Mesenchymal stem cell (in vitro differentiated cells and primary cell): ENCODE results near the gene MAFG.

Source experiments
- DNase-seq: peaks from one replicate; pipeline ENCODE4 v3.0.0-alpha.2; 2013
- H2AFZ ChIP-seq: one replicate; pipeline ENCODE4 v1.6.1; 2013; ENCODE audit warnings: low read depth, mild to moderate bottlenecking, control low read depth, inconsistent platforms, low read length, moderate library complexity
- H2AK5ac ChIP-seq: 2 replicates; pipeline ENCODE4 v1.6.1; 2013; ENCODE audit warnings: low read length, moderate library complexity, mild to moderate bottlenecking, inconsistent platforms; ENCODE audit not compliant: severe bottlenecking
- H2BK120ac ChIP-seq: one replicate; pipeline ENCODE4 v1.6.1; 2013; ENCODE audit warnings: low read depth, mild to moderate bottlenecking, inconsistent platforms, low read length, moderate library complexity
- H2BK12ac ChIP-seq, 2 experiments: one replicate each; pipeline ENCODE4 v1.6.1; 2013; ENCODE audit warnings: inconsistent platforms in 2 of 2, low read length in 2 of 2, mild to moderate bottlenecking in 2 of 2, moderate library complexity in 2 of 2, control low read depth in 1 of 2
- H2BK15ac ChIP-seq: one replicate; pipeline ENCODE4 v1.6.1; 2013; ENCODE audit warnings: mild to moderate bottlenecking, low read depth, inconsistent platforms; ENCODE audit not compliant: poor library complexity, severe bottlenecking
- H2BK5ac ChIP-seq: 2 replicates; pipeline ENCODE4 v1.6.1; 2013; ENCODE audit warnings: low read depth, mild to moderate bottlenecking, low read length, control low read depth, inconsistent platforms; ENCODE audit not compliant: poor library complexity, severe bottlenecking
- H3K14ac ChIP-seq, 2 experiments: one replicate each; pipeline ENCODE4 v1.6.1; 2013; ENCODE audit warnings: inconsistent platforms in 2 of 2, low read length in 2 of 2, control low read depth in 1 of 2, mild to moderate bottlenecking in 1 of 2, moderate library complexity in 1 of 2
- H3K18ac ChIP-seq, 2 experiments: one replicate each; pipeline ENCODE4 v1.6.1; 2013; ENCODE audit warnings: inconsistent platforms in 2 of 2, low read length in 2 of 2, control low read depth in 1 of 2, low read depth in 1 of 2, mild to moderate bottlenecking in 1 of 2
- H3K23ac ChIP-seq, 2 experiments: one replicate each; pipeline ENCODE4 v1.6.1; 2013; ENCODE audit warnings: inconsistent platforms in 2 of 2, low read length in 2 of 2, mild to moderate bottlenecking in 2 of 2, moderate library complexity in 2 of 2, control low read depth in 1 of 2
- H3K27ac ChIP-seq: 2 replicates; pipeline ENCODE4 v1.5.1; 2013; ENCODE audit warnings: mild to moderate bottlenecking, moderate library complexity, low read length, control low read depth, inconsistent platforms; ENCODE audit not compliant: poor library complexity, severe bottlenecking
- H3K27me3 ChIP-seq, 2 experiments: 2 replicates each; pipeline versions ENCODE4 v1.6.1 to v1.7.0; 2013; ENCODE audit warnings: low read length in 2 of 2, mild to moderate bottlenecking in 2 of 2, moderate library complexity in 2 of 2, control low read depth in 1 of 2, inconsistent platforms in 1 of 2; ENCODE audit not compliant: control insufficient read depth in 1 of 2, insufficient read depth in 1 of 2
- H3K36me3 ChIP-seq, 2 experiments: 2 replicates each; pipeline versions ENCODE4 v1.6.1 to v1.7.0; 2013; ENCODE audit warnings: low read length in 2 of 2, control low read depth in 1 of 2, inconsistent platforms in 1 of 2, low read depth in 1 of 2, mild to moderate bottlenecking in 1 of 2; ENCODE audit not compliant: insufficient read depth in 2 of 2, control insufficient read depth in 1 of 2
- H3K4ac ChIP-seq, 2 experiments: one replicate each; pipeline ENCODE4 v1.6.1; 2013; ENCODE audit warnings: inconsistent platforms in 2 of 2, low read length in 2 of 2, mild to moderate bottlenecking in 2 of 2, moderate library complexity in 2 of 2, control low read depth in 1 of 2, low read depth in 1 of 2
- H3K4me1 ChIP-seq: 2 replicates; pipeline ENCODE4 v1.6.1; 2013; ENCODE audit warnings: low read depth, low read length, control low read depth; ENCODE audit not compliant: control insufficient read depth, insufficient read depth
- H3K4me2 ChIP-seq: 2 replicates; pipeline ENCODE4 v1.6.1; 2013; ENCODE audit warnings: low read length, mild to moderate bottlenecking, inconsistent platforms; ENCODE audit not compliant: poor library complexity, severe bottlenecking
- H3K4me3 ChIP-seq, 2 experiments: 2 replicates each; pipeline versions ENCODE4 v1.5.1 to v1.7.0; 2013; ENCODE audit warnings: low read length in 2 of 2, mild to moderate bottlenecking in 2 of 2, control low read depth in 1 of 2, low read depth in 1 of 2; ENCODE audit not compliant: insufficient read depth in 1 of 2
- H3K79me1 ChIP-seq: replicated peaks from 2 replicates; pipeline ENCODE4 v1.6.1; 2013; ENCODE audit warnings: mild to moderate bottlenecking, control low read depth, low read length, inconsistent platforms; ENCODE audit not compliant: poor library complexity, severe bottlenecking
- H3K9ac ChIP-seq: 2 replicates; pipeline ENCODE4 v1.7.0; 2013; ENCODE audit warnings: mild to moderate bottlenecking, low read length, moderate library complexity
- H3K9me3 ChIP-seq: 2 replicates; pipeline ENCODE4 v1.7.0; 2013; ENCODE audit warnings: mild to moderate bottlenecking, low read length; ENCODE audit not compliant: control insufficient read depth
- H4K8ac ChIP-seq: one replicate; pipeline ENCODE4 v1.6.1; 2013; ENCODE audit warnings: inconsistent platforms, mild to moderate bottlenecking, low read length, moderate library complexity
- H4K91ac ChIP-seq: one replicate; pipeline ENCODE4 v1.6.1; 2013; ENCODE audit warnings: mild to moderate bottlenecking, low read length, inconsistent platforms
- WGBS: methylation state at CpG from one replicate; pipeline ENCODE4 v1.1.7; 2013; ENCODE audit warnings: mixed read lengths; 5-methylcytosine and 5-hydroxymethylcytosine counted together

MAFG gene

GRCh38 chr17:81905993-81906392 lies 21.5 kb downstream of the MAFG start:
- no peak overlapping the region for H3K9ac ChIP-seq
- H2BK120ac ChIP-seq: no peak overlapping the region
- no peak overlapping the region for H3K27ac ChIP-seq
- peaks cover 0 to 8% of the 10 kb centered on the region in 2 experiments for H3K27me3 ChIP-seq
- no peak overlapping the region for H3K18ac ChIP-seq
- H3K23ac ChIP-seq: no peak overlapping the region
- no peak overlapping the region for H2BK12ac ChIP-seq
- H3K4me2 ChIP-seq: no peak overlapping the region
- no peak overlapping the region for H4K91ac ChIP-seq
- H3K4ac ChIP-seq: no peak overlapping the region
- H4K8ac ChIP-seq: no peak overlapping the region
- peaks cover 15% of the 10 kb centered on the region for H3K79me1 ChIP-seq
- 97% methylated on average over 10 of the region's 10 CpGs for WGBS
- H3K9me3 ChIP-seq: no peaks in the 10 kb centered on the region
- H3K4me3 ChIP-seq: no peak overlapping the region
- no peak overlapping the region for H3K14ac ChIP-seq
- peaks cover 29% of the 10 kb centered on the region for H3K4me1 ChIP-seq
- peaks cover 25 to 76% of the 10 kb centered on the region in 2 experiments for H3K36me3 ChIP-seq
- no peak overlapping the region for H2AFZ ChIP-seq
- DNase-seq: no peak
- H2BK5ac ChIP-seq: no peak overlapping the region
- H2AK5ac ChIP-seq: no peak overlapping the region
- H2BK15ac ChIP-seq: no peak overlapping the region

GRCh38 chr17:81905424-81905875 lies 22.1 kb downstream of the MAFG start:
- no peak overlapping the region for H3K4ac ChIP-seq
- H2AK5ac ChIP-seq: no peak overlapping the region
- peaks cover 0 to 8% of the 10 kb centered on the region in 2 experiments for H3K27me3 ChIP-seq
- H3K23ac ChIP-seq: no peak overlapping the region
- no peaks in the 10 kb centered on the region for H3K9me3 ChIP-seq
- peaks cover 29% of the 10 kb centered on the region for H3K4me1 ChIP-seq
- H3K18ac ChIP-seq: no peak overlapping the region
- H4K91ac ChIP-seq: no peak overlapping the region
- H2BK5ac ChIP-seq: no peak overlapping the region
- no peak overlapping the region for H2BK15ac ChIP-seq
- H2BK12ac ChIP-seq: no peak overlapping the region
- no peak overlapping the region for H2BK120ac ChIP-seq
- 96% methylated on average over 16 of the region's 16 CpGs for WGBS
- no peak overlapping the region for H3K4me3 ChIP-seq
- H3K4me2 ChIP-seq: no peak overlapping the region
- H3K14ac ChIP-seq: no peak overlapping the region
- peaks cover 30 to 80% of the 10 kb centered on the region in 2 experiments for H3K36me3 ChIP-seq
- no peak overlapping the region for H3K9ac ChIP-seq
- H3K79me1 ChIP-seq: peaks cover 15% of the 10 kb centered on the region
- no peak overlapping the region for H2AFZ ChIP-seq
- H3K27ac ChIP-seq: no peak overlapping the region
- no peak overlapping the region for H4K8ac ChIP-seq
- no peak for DNase-seq

- 89% methylated on average over 28 of the region's 28 CpGs for WGBS
- H2BK120ac ChIP-seq: no peak overlapping the region
- peaks cover 14% of the 10 kb centered on the region for H3K79me1 ChIP-seq
- H3K4me1 ChIP-seq: peaks cover 27% of the 10 kb centered on the region
- H2BK15ac ChIP-seq: no peak overlapping the region
- no peak overlapping the region for H2BK5ac ChIP-seq
- H2BK12ac ChIP-seq: no peak overlapping the region
- no peak overlapping the region for H3K23ac ChIP-seq
- H3K9ac ChIP-seq: no peak overlapping the region
- H3K36me3 ChIP-seq: peaks cover 37 to 86% of the 10 kb centered on the region in 2 experiments
- peaks cover 0 to 8% of the 10 kb centered on the region in 2 experiments for H3K27me3 ChIP-seq
- H2AK5ac ChIP-seq: no peak overlapping the region
- no peak overlapping the region for H3K27ac ChIP-seq
- no peak overlapping the region for H3K18ac ChIP-seq
- H3K14ac ChIP-seq: no peak overlapping the region
- no peak for DNase-seq
- H4K91ac ChIP-seq: no peak overlapping the region
- H2AFZ ChIP-seq: no peak overlapping the region
- H3K9me3 ChIP-seq: no peaks in the 10 kb centered on the region
- H3K4ac ChIP-seq: no peak overlapping the region
- no peak overlapping the region for H3K4me3 ChIP-seq
- H4K8ac ChIP-seq: no peak overlapping the region
- H3K4me2 ChIP-seq: no peak overlapping the region
Observed at GRCh38 chr17:81904600-81905423, 22.7 kb downstream of the MAFG start.

GRCh38 chr17:81903896-81904599 lies 23.5 kb downstream of the MAFG start:
- H4K91ac ChIP-seq: no peak overlapping the region
- 95% methylated on average over 24 of the region's 24 CpGs for WGBS
- peaks cover 0 to 8% of the 10 kb centered on the region in 2 experiments for H3K27me3 ChIP-seq
- no peak overlapping the region for H2BK15ac ChIP-seq
- H3K4me2 ChIP-seq: no peak overlapping the region
- H2BK120ac ChIP-seq: no peak overlapping the region
- no peak overlapping the region for H4K8ac ChIP-seq
- H3K23ac ChIP-seq: no peak overlapping the region
- no peak overlapping the region for H3K4me3 ChIP-seq
- H2BK12ac ChIP-seq: no peak overlapping the region
- no peak overlapping the region for H2AK5ac ChIP-seq
- H3K14ac ChIP-seq: no peak overlapping the region
- peaks cover 42 to 89% of the 10 kb centered on the region in 2 experiments for H3K36me3 ChIP-seq
- no peak overlapping the region for H2BK5ac ChIP-seq
- no peak for DNase-seq
- no peak overlapping the region for H3K27ac ChIP-seq
- H3K4ac ChIP-seq: no peak overlapping the region
- H3K18ac ChIP-seq: no peak overlapping the region
- no peaks in the 10 kb centered on the region for H3K9me3 ChIP-seq
- H3K79me1 ChIP-seq: peaks cover 21% of the 10 kb centered on the region
- no peak overlapping the region for H2AFZ ChIP-seq
- H3K9ac ChIP-seq: no peak overlapping the region
- peaks cover 30% of the 10 kb centered on the region for H3K4me1 ChIP-seq
